Esophagus squamous epithelium (tissue), 4 donors: ENCODE measurements around the gene PGLYRP4.
"Not testable (repeated sequence)": the region's sequence is repeated elsewhere in the genome, so short reads cannot be mapped to it uniquely, and the experiment has no call there.

Source experiments
- POLR2A ChIP-seq, 4 donors: fragments of 450-650 bp; IDR thresholded peaks; one replicate each; pipeline ENCODE4 v1.6.1; 2017; ENCODE audit warnings: antibody characterized with exemption in 4 of 4, mild to moderate bottlenecking in 4 of 4, moderate library complexity in 3 of 4
- TF ChIP-seq, protein P1 (sequence below), 6 experiments: fragments of 450-650 bp in 4 of 6; fragments of 200-600 bp in 2 of 6; sonication (generic) in 2 of 6; IDR thresholded peaks; one replicate each; pipeline ENCODE4 v1.5.1; 2016 to 2019; ENCODE audit warnings: antibody characterized with exemption in 6 of 6, mild to moderate bottlenecking in 4 of 6, moderate library complexity in 4 of 6

DNA sequence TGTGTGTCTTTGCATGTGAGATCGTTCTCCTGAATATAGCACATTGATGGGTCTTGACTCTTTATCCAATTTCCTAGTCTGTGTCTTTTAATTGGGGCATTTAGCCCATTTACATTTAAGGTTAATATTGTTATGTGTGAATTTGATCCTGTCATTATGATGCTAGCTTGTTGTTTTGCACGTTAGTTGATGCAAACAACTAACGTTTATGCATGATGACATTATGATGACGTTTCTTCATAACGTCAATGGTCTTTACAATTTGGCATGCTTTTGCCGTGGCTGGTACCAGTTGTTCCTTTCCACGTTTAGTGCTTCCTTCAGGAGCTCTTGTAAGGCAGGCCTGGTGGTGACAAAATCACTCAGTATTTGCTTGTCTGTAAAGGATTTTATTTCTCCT is 30.5 kb downstream of the PGLYRP4 start:
- not testable (repeated sequence) for TF ChIP-seq POLR2A (IDR thresholded peaks at IDR 0.05)
- TF ChIP-seq, protein P1, sequence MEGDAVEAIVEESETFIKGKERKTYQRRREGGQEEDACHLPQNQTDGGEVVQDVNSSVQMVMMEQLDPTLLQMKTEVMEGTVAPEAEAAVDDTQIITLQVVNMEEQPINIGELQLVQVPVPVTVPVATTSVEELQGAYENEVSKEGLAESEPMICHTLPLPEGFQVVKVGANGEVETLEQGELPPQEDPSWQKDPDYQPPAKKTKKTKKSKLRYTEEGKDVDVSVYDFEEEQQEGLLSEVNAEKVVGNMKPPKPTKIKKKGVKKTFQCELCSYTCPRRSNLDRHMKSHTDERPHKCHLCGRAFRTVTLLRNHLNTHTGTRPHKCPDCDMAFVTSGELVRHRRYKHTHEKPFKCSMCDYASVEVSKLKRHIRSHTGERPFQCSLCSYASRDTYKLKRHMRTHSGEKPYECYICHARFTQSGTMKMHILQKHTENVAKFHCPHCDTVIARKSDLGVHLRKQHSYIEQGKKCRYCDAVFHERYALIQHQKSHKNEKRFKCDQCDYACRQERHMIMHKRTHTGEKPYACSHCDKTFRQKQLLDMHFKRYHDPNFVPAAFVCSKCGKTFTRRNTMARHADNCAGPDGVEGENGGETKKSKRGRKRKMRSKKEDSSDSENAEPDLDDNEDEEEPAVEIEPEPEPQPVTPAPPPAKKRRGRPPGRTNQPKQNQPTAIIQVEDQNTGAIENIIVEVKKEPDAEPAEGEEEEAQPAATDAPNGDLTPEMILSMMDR (IDR thresholded peaks at IDR 0.05): not testable (repeated sequence)
